Smooth muscle cell (in vitro differentiated cells): Measurements from ENCODE around the gene STXBP1. TPM values are rescaled to one million over a fixed set of nuclear protein-coding genes. Genes with fewer than 3 reads are reported as not detected.

ENCODE experiments used
- DNase-seq: peaks from one replicate; lab custom pipeline; 2025; ENCODE audit not compliant: unreplicated experiment; lab: John Stamatoyannopoulos, UW
- H2AFZ ChIP-seq: fragments of 200-600 bp; sonication (generic); 2 replicates; pipeline ENCODE4 v1.6.0; 2016; ENCODE audit warnings: antibody characterized with exemption, low read depth, mild to moderate bottlenecking
- H3F3A ChIP-seq: fragments of 200-600 bp; sonication (generic); 2 replicates; pipeline ENCODE4 v1.6.0; 2017; ENCODE audit warnings: antibody characterized with exemption, low read depth
- H3K27ac ChIP-seq: fragments of 200-600 bp; sonication (generic); 2 replicates; pipeline ENCODE4 v1.5.1; 2016; ENCODE audit warnings: low read depth, mild to moderate bottlenecking
- H3K27me3 ChIP-seq: fragments of 200-600 bp; sonication (generic); 2 replicates; pipeline ENCODE4 v1.6.1; 2016; ENCODE audit warnings: low read depth, mild to moderate bottlenecking
- H3K36me3 ChIP-seq: fragments of 200-600 bp; sonication (generic); 2 replicates; pipeline ENCODE4 v1.5.1; 2016; ENCODE audit warnings: low read depth
- H3K4me1 ChIP-seq: fragments of 200-600 bp; sonication (generic); 2 replicates; pipeline ENCODE4 v1.5.1; 2016; ENCODE audit warnings: low read depth
- H3K4me2 ChIP-seq: fragments of 200-600 bp; sonication (generic); 2 replicates; pipeline ENCODE4 v1.6.0; 2016; ENCODE audit warnings: mild to moderate bottlenecking
- H3K4me3 ChIP-seq: fragments of 200-600 bp; sonication (generic); 2 replicates; pipeline ENCODE4 v1.5.1; 2016; ENCODE audit warnings: mild to moderate bottlenecking
- H3K79me2 ChIP-seq: fragments of 200-600 bp; sonication (generic); 2 replicates; pipeline ENCODE4 v1.6.0; 2016; ENCODE audit warnings: low read depth, mild to moderate bottlenecking
- H3K9ac ChIP-seq: fragments of 200-600 bp; sonication (generic); 2 replicates; pipeline ENCODE4 v1.6.0; 2016; ENCODE audit warnings: low read depth
- H3K9me3 ChIP-seq: fragments of 200-600 bp; sonication (generic); replicated peaks from 2 replicates; pipeline ENCODE4 v1.5.1; 2016; ENCODE audit warnings: low read depth
- H4K20me1 ChIP-seq: fragments of 200-600 bp; sonication (generic); 2 replicates; pipeline ENCODE4 v1.6.0; 2016; ENCODE audit warnings: low read depth
- WGBS: methylation state at CpG from one replicate; pipeline ENCODE4 v1.1.7; 2016; ENCODE audit warnings: low lambda C conversion rate; 5-methylcytosine and 5-hydroxymethylcytosine counted together
- polyA plus RNA-seq: library from polyadenylated mRNA; unstranded; fragments of >200 nt; fragmentation: Nextera tagmentation; extraction: Ambion mirVana; gene quantifications from 2 replicates; pipeline ENCODE4 v1.2.1, GENCODE V29; 2016
- total RNA-seq: library from RNA; depleted of rRNA; stranded (reverse); fragments of >200 nt; gene quantifications from 2 replicates; pipeline ENCODE4 v1.2.3, GENCODE V29; 2014
- TF ChIP-seq, protein P1 (sequence below): fragments of 200-600 bp; sonication (generic); IDR thresholded peaks from 2 replicates; pipeline ENCODE4 v1.5.1; 2017; ENCODE audit warnings: borderline replicate concordance, mild to moderate bottlenecking, antibody characterized with exemption; ENCODE audit not compliant: insufficient read depth, poor library complexity, severe bottlenecking

The STXBP1 gene
- total and polyA plus RNA-seq, 2 experiments from 2014 or later = 22.4 to 22.8 TPM

DNA sequence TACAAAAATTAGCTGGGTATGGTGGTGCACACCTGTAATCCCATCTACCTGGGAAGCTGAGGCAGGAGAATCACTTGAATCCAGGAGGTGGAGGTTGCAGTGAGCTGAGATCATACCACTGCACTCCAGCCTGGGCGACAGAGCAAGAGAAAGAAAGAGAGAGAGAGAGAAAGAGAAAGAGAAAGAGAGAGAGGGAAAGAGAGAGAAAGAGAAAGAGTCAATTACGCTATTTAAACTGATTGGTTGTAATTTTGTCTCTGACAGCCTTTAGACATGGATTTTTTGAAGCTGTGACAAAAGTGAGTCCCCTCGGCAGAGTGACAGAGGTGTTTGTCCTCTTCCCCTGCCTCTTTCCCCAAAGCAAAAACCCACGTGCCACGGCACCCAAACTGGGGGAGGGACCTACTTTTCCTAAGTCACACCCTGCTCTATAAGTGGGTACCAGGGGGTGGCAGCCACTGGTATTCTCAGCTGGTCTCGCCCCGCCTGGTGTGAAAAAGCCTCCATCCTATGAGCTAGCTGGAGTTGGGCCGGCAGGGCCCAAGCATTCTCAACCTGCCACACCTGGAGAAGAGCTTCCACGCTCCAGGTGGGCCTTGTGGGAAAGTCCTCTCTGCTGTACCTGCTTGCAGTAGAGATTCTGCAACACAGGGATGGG lies 91.3 kb downstream of the STXBP1 start:
- Histone ChIP-seq H3K9ac (no peak overlapping the region), H4K20me1 (no peaks in the 10 kb centered on the region), H3K4me1 (no peaks in the 10 kb centered on the region), H2AFZ (no peak overlapping the region), H3K79me2 (no peaks in the 10 kb centered on the region), H3K9me3 (no peaks in the 10 kb centered on the region), H3K36me3 (no peaks in the 10 kb centered on the region), H3F3A (peaks cover 3% of the 10 kb centered on the region), H3K27me3 (no peaks in the 10 kb centered on the region), H3K27ac (no peak overlapping the region), H3K4me3 (no peak overlapping the region), H3K4me2 (no peak overlapping the region)
- WGBS = 82% methylated on average over 9 of the region's 9 CpGs
- DNase-seq = no peak
- TF ChIP-seq, protein P1, sequence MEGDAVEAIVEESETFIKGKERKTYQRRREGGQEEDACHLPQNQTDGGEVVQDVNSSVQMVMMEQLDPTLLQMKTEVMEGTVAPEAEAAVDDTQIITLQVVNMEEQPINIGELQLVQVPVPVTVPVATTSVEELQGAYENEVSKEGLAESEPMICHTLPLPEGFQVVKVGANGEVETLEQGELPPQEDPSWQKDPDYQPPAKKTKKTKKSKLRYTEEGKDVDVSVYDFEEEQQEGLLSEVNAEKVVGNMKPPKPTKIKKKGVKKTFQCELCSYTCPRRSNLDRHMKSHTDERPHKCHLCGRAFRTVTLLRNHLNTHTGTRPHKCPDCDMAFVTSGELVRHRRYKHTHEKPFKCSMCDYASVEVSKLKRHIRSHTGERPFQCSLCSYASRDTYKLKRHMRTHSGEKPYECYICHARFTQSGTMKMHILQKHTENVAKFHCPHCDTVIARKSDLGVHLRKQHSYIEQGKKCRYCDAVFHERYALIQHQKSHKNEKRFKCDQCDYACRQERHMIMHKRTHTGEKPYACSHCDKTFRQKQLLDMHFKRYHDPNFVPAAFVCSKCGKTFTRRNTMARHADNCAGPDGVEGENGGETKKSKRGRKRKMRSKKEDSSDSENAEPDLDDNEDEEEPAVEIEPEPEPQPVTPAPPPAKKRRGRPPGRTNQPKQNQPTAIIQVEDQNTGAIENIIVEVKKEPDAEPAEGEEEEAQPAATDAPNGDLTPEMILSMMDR = no peak

DNA sequence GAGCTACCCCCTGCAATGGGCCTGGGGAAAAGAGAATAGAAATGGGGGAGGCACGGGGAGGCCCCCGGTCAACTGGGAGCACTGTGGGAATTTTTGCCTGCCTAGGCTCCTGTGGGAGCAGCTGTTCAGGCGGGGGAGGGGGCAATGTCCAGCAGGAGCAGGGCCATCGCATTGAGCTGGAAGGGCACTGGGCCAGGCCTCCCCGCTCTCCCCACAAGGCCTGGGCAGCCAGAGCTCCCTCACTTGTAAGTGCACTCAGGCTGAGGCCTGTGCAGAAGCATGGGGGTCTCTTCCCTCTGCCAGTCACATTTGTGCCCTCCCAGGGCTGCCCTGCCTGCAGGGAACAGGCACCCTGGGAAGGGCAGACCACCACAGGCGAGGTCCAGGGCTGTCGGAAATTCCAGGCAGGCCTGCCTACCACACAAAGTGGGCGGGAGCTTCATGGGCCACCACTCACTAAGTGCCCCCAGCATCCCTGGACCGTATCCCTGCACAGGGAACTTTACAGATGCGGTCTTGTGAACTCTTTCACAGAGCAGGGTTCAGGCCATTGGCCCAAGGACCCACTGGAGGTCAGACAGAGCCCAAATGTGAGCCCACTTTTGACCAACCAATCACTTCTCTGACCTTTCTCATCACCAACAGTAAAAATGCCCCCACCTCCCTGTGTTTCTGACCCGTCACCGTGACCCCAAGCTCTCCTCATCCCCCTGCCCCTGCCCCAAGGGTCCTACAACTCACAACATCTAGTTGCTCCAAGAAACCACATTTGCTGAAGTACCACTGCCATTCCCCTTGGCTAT lies 93.7 kb downstream of the STXBP1 start:
- Histone ChIP-seq H3K9ac (no peak overlapping the region), H3K4me3 (no peak overlapping the region), H3K4me1 (no peaks in the 10 kb centered on the region), H3K27ac (no peak overlapping the region), H3K4me2 (no peak overlapping the region), H3F3A (no peaks in the 10 kb centered on the region), H3K79me2 (no peaks in the 10 kb centered on the region), H3K9me3 (no peaks in the 10 kb centered on the region), H4K20me1 (no peaks in the 10 kb centered on the region), H3K27me3 (no peaks in the 10 kb centered on the region), H3K36me3 (no peaks in the 10 kb centered on the region), H2AFZ (no peak overlapping the region)
- DNase-seq = no peak
- TF ChIP-seq, protein P1 = no peak
- 89% methylated on average over 10 of the region's 12 CpGs for WGBS

DNA sequence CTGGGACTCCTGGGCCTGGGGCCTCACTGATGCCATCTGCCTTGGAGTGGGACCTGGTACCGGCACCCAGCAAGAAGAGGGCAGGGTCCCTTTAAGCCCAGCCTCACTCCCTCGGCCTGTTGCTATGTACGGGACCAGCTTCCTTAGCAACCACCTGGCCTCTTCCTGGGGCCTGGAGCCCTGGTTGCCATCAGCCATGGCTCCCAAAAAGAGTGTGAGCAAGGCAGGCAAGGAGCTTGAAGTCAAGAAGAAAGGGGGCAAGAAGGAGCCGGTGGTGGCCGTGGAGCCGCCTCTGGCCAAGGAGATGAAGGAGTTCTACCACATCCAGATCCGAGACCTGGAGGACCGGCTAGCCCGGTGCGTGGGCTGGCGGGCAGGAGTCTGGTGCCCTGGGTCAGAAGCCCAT lies 94.8 kb downstream of the STXBP1 start, which contains the start of gene CFAP157:
TSS of gene CFAP157 (plus strand) at position 153 of the 406 bp plus-strand sequence. CDS start at position 197, 44 bp downstream.
- H3K9me3 ChIP-seq = no peaks in the 10 kb centered on the region
- no peak within 1 kb of the TSS for H2AFZ ChIP-seq
- no peaks in the 10 kb centered on the region for H3K27me3 ChIP-seq
- no peaks in the 10 kb centered on the region for H3F3A ChIP-seq
- H3K4me2 ChIP-seq = no peak within 1 kb of the TSS
- H3K9ac ChIP-seq = no peak within 1 kb of the TSS
- H4K20me1 ChIP-seq = no peaks in the 10 kb centered on the region
- H3K4me1 ChIP-seq = peaks cover 3% of the 10 kb centered on the region
- H3K27ac ChIP-seq = no peak within 1 kb of the TSS
- no peak for DNase-seq
- H3K36me3 ChIP-seq = no peaks in the 10 kb centered on the region
- H3K4me3 ChIP-seq = no peak within 1 kb of the TSS
- TF ChIP-seq, protein P1 = no peak
- WGBS = 80% methylated on average over 11 of the region's 11 CpGs
- H3K79me2 ChIP-seq = no peaks in the 10 kb centered on the region
